ENCODE results near the gene FMO2.
A peak's percentile ranks its signal among the peaks of the same experiment; 100 is the strongest.

Gene FMO2

DNA sequence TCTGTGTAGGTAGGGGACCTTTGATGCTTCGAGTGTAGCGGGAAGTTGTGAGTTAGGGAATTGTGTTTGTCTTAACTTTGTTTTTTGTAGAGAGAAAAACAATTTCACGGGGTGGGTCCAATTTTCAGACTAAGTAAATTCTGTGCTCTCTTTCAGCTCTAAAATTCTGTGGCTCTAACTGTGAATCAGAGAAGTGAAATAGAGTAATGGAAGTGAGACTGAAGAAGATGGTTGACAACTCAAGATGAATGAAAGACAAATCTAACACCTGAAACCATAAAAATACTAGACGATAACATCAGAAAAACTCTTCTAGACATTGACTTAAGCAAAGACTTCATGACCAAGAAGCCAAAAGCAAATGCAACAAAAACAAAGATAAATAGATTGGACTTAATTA, 58.8 kb downstream of the FMO2 start:
- H2AFZ ChIP-seq (ENCODE audit: low read depth, low read length), result no peak overlapping the region
- H3K9me3 ChIP-seq (ENCODE audit: low read length), result no peaks in the 10 kb centered on the region
- H3K27me3 ChIP-seq (ENCODE audit: insufficient read depth, low read length), result peaks cover 4% of the 10 kb centered on the region
- H3K4me1 ChIP-seq (ENCODE audit: insufficient read depth, low read length), result no peaks in the 10 kb centered on the region
- no peaks in the 10 kb centered on the region for H3K36me3 ChIP-seq (ENCODE audit: insufficient read depth, low read length)
- no peak overlapping the region for H3K4me3 ChIP-seq (ENCODE audit: low read length)

DNA sequence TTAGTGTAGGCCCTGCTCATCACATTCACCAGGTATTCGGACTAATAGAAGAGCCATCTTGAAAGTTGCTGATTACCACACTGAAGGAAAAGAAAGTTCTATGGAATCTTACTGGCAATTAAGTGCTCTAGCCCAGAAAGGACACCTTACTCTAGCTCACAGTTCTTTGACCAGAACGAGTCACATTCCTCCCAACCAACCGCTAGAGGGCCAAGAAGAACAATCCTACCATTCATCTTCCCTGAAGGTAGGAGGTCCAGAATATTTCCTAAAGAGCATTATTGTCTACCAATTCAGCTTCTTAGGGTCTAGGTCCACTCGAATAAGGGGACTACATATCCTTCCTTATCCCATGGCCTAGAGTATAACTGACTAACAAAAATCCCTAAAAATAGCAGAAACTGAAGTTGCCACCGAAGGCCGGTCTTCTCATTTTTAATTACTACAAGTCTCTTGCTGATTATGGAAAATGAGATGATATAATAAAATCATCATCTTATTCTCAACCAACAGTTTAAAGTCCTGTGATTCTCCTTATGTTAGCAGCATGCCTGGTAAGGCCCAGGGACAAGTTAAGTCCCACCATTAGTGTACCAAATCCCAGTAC, 60.5 kb downstream of the FMO2 start:
- no peak overlapping the region for H2AFZ ChIP-seq (ENCODE audit: low read depth, low read length)
- H3K36me3 ChIP-seq (ENCODE audit: insufficient read depth, low read length), result no peaks in the 10 kb centered on the region
- no peak overlapping the region for H3K4me3 ChIP-seq (ENCODE audit: low read length)
- no peaks in the 10 kb centered on the region for H3K9me3 ChIP-seq (ENCODE audit: low read length)
- peaks cover 13% of the 10 kb centered on the region for H3K27me3 ChIP-seq (ENCODE audit: insufficient read depth, low read length)
- no peaks in the 10 kb centered on the region for H3K4me1 ChIP-seq (ENCODE audit: insufficient read depth, low read length)

DNA sequence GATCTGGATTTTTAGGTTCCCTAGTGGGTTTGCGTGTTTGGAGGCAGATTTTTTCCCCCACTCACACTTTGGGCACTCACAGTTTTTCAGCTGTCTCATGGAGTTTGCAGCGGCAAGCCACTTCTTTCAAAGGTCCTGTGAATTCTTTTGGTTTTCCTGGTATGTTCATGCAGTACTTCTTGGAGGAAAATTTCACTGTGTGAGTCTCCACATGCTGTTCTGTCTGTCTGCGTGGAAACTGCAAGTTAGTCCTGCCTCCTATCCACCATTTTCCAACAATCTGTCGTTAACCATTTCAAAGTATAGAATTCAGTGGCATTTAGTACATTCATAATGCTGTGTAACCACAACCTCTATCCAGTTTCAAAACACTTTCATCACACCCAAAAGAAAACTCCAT, 62.4 kb downstream of the FMO2 start:
- Histone ChIP-seq H3K36me3 (ENCODE audit: insufficient read depth, low read length) (no peaks in the 10 kb centered on the region), H3K4me3 (ENCODE audit: low read length) (no peak overlapping the region), H3K9me3 (ENCODE audit: low read length) (no peaks in the 10 kb centered on the region), H3K4me1 (ENCODE audit: insufficient read depth, low read length) (peaks cover 6% of the 10 kb centered on the region), H3K27me3 (ENCODE audit: insufficient read depth, low read length) (peaks cover 16% of the 10 kb centered on the region), H2AFZ (ENCODE audit: low read depth, low read length) (no peak overlapping the region)

DNA sequence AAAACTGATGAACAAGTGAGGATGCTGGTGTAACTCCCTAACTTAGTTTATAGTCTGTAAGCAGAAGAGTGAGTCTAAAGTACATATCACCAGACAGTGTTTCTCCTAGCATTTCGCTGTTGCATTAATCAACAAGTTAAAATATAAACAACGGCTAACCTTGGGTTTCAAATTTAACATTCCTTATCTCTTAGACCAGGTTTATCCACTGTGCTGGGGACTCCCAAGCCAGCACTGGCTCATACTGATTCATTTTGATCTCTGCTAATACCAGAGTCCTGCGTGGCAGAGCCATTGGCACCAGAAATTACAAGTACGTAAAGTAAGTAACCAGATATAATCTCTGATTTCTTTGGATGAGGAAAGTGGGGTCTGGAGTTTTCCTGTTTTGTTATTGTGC, 63.2 kb downstream of the FMO2 start, which contains the start of gene FMO1:
Gene FMO1 (plus strand): TSS at position 193 of the 400 bp plus-strand sequence. CDS start 9,594 bp downstream, outside the sequence.
- Histone ChIP-seq H3K4me3 (ENCODE audit: low read length) (no peak within 1 kb of the TSS), H3K9me3 (ENCODE audit: low read length) (no peaks in the 10 kb centered on the region)

DNA sequence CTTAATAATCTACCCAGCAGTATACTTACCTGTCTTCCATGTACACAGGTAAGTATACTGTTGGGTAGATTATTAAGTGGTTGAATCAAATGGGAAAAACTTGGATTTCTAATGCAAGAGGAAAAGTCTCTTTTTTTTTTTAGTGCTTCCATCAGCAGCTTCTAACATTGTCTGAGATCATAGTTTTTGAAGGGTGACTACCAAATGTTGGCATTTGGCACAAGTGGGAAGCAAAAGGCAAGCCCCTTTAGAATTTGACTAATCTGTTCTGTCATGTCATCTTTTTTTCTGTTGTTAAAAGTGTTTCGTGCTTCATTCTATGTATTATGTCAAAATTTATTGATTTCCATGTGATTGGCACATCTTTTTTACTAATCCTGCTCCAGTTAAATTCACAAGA, 63.7 kb downstream of the FMO2 start:
- Histone ChIP-seq H2AFZ (ENCODE audit: low read depth, low read length) (no peak overlapping the region), H3K4me1 (ENCODE audit: insufficient read depth, low read length) (peaks cover 6% of the 10 kb centered on the region), H3K36me3 (ENCODE audit: insufficient read depth, low read length) (no peaks in the 10 kb centered on the region), H3K4me3 (ENCODE audit: low read length) (no peak overlapping the region), H3K27me3 (ENCODE audit: insufficient read depth, low read length) (peaks cover 16% of the 10 kb centered on the region), H3K9me3 (ENCODE audit: low read length) (no peaks in the 10 kb centered on the region)

More for the DNA sequence above, 63.2 kb downstream of the FMO2 start, which contains the start of gene FMO1:
- Histone ChIP-seq H3K27me3 (ENCODE audit: insufficient read depth, low read length) (peaks cover 16% of the 10 kb centered on the region), H3K4me1 (ENCODE audit: insufficient read depth, low read length) (peaks cover 6% of the 10 kb centered on the region), H2AFZ (ENCODE audit: low read depth, low read length) (no peak within 1 kb of the TSS), H3K36me3 (ENCODE audit: insufficient read depth, low read length) (no peaks in the 10 kb centered on the region)

DNA sequence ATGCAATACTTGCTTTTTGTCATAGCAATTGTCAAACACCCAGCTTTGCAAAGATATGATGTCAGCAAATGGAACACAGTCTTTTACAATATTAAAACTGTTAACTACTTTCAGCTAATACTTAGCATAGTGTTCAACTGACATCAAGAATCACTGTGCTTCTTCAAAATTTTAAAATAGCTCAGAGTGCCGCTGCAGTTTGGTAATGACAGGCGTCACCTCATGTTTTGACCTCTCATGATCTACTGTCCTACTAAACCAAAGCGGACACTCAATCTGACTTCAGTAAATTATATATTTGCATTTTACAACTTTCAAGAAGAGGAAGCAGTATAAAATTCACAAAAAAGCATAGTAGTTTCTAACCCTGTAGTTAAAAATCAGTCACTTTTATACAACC, 65.2 kb downstream of the FMO2 start:
- Histone ChIP-seq H3K27me3 (ENCODE audit: insufficient read depth, low read length) (peaks cover 16% of the 10 kb centered on the region), H3K9me3 (ENCODE audit: low read length) (no peaks in the 10 kb centered on the region), H2AFZ (ENCODE audit: low read depth, low read length) (no peak overlapping the region), H3K36me3 (ENCODE audit: insufficient read depth, low read length) (no peaks in the 10 kb centered on the region), H3K4me3 (ENCODE audit: low read length) (no peak overlapping the region), H3K4me1 (ENCODE audit: insufficient read depth, low read length) (peaks cover 6% of the 10 kb centered on the region)

DNA sequence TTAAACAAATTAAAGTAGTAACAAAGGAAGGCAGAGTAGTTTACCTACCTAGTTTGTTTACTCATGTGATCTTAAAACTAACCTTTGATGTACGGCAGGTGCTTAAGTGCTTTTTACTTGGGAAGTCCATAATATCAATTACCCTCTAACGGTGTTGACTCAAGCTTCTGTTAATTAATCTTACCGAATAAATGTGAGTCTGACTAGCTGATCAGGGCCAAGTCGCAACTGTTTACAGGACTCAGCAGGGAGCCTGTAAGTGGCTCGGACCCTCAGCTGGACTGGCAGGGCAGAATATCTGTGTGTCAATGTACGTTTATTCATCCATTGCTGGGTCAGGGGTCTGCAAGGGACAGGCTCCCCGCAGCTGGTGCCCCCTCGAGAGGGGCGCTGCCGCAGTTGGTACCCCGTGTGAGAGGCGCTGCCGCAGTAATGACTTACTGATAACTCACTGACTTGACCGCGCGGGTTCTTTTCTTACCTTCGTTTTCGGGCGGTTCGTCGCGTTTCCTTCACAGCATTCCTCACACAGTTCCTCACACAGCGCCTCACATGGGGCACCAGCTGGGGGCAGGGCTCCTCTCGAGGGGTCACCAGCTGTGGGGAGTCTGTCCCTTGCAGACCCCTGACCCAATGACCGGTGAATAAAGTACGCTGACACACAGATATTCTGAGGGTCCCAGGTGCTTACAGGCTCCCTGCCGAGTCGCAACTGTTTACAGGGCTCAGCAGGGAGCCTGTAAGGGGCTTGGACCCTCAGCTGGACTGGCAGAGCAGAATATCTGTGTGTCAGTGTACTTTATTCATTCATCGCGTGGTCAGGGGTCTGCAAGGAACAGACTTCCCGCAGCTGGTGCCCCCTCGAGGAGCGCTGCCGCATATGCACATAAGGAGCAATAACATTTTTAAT, 66.2 kb downstream of the FMO2 start:
- Histone ChIP-seq H2AFZ (ENCODE audit: low read depth, low read length) (no peak overlapping the region), H3K4me3 (ENCODE audit: low read length) (peak overlapping the region; percentile 5), H3K27me3 (ENCODE audit: insufficient read depth, low read length) (peaks cover 16% of the 10 kb centered on the region), H3K9me3 (ENCODE audit: low read length) (no peaks in the 10 kb centered on the region), H3K36me3 (ENCODE audit: insufficient read depth, low read length) (no peaks in the 10 kb centered on the region), H3K4me1 (ENCODE audit: insufficient read depth, low read length) (peaks cover 6% of the 10 kb centered on the region)

DNA sequence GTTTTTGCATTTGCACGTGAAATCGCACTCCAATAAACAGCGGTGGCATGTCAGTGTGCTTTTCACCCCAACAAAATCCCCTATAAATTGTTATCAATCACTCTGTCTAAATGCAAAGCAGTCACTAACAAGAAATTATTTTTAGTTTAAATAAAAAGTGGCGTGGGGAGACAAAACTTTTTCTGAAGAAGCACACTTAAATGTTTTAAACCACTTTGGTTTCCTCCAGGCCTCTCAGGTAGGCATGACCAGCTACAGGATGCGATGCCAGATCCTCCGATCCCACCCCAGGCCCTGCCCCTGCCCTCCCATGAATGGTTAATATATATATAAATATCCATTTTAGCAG, 66.8 kb downstream of the FMO2 start:
- H2AFZ ChIP-seq (ENCODE audit: low read depth, low read length), result no peak overlapping the region
- H3K27me3 ChIP-seq (ENCODE audit: insufficient read depth, low read length), result peaks cover 16% of the 10 kb centered on the region
- no peaks in the 10 kb centered on the region for H3K36me3 ChIP-seq (ENCODE audit: insufficient read depth, low read length)
- H3K9me3 ChIP-seq (ENCODE audit: low read length), result no peaks in the 10 kb centered on the region
- peaks cover 6% of the 10 kb centered on the region for H3K4me1 ChIP-seq (ENCODE audit: insufficient read depth, low read length)
- no peak overlapping the region for H3K4me3 ChIP-seq (ENCODE audit: low read length)

DNA sequence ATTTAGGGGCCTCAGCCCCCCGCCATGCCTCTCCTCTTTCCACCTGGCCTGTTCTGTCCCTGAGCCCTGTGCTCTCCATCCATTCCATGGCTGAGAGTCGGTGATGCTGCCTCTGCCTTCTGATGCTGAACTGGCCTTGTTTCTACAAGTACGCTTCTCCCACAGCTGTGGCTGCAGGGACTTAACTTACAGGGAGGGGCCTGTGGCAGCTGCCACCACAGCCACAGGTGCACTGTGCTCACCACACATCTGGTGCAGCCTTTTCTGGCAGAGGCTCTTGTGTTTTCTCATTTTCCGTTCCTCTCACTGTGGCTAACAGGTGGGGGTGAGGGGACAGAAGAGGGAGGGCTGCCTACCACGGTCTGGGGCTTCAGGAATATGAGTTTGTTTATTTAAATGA, 67.4 kb downstream of the FMO2 start:
- Histone ChIP-seq H3K4me1 (ENCODE audit: insufficient read depth, low read length) (peaks cover 6% of the 10 kb centered on the region), H3K27me3 (ENCODE audit: insufficient read depth, low read length) (peaks cover 16% of the 10 kb centered on the region), H3K9me3 (ENCODE audit: low read length) (no peaks in the 10 kb centered on the region), H3K36me3 (ENCODE audit: insufficient read depth, low read length) (no peaks in the 10 kb centered on the region), H2AFZ (ENCODE audit: low read depth, low read length) (no peak overlapping the region), H3K4me3 (ENCODE audit: low read length) (no peak overlapping the region)

DNA sequence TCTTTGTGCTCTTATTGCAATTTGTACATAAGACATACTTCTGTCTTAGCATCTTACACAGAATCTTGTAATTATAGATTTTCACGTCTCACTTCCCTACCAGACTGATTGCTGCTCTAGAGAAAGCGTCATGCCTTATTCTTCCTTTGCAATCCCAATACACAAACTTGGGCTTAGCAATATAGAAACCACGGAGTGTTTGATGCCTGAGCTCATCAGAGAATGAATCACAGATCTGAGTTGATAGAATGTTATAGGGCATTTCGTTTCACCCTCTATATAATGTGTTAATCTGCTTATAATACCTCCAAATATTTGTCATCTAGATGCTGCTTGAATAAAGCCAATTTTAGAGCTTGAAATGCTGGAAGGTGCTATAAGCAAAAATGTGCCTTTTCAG, 69.8 kb downstream of the FMO2 start:
- Histone ChIP-seq H3K4me3 (ENCODE audit: low read length) (no peak overlapping the region), H3K27me3 (ENCODE audit: insufficient read depth, low read length) (peaks cover 9% of the 10 kb centered on the region), H3K4me1 (ENCODE audit: insufficient read depth, low read length) (peaks cover 20% of the 10 kb centered on the region), H2AFZ (ENCODE audit: low read depth, low read length) (no peak overlapping the region), H3K9me3 (ENCODE audit: low read length) (no peaks in the 10 kb centered on the region), H3K36me3 (ENCODE audit: insufficient read depth, low read length) (no peaks in the 10 kb centered on the region)

DNA sequence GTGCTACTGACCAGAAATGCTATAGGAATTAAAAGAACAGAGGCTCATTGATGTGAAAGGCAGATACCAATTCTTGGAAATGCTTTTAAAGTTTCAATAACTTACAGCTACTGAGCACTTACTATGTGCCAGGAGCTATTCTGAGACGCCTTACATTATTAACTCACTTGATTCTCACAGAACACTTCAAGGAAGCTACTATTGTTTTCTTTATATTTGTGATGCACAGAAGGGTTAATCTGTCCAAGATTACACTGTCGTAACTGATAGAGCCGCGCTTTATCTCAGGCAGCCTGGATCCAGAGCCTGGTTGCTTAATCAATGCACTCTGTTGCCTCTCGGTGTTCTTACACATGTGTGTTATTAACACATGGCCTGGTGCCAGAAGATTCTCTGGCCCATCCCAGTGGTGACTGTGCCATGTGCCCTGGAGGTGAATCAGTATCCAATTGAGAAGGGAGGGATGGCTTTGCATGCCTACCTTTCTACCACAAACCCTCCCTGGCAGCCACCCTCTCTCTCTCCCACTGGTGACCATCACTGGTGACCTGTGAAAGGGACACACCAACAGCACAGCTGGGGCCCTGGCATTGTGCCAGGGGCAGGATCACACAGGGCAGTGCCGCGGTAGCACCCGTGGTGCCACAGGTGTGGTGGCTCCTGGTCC, 72.0 kb downstream of the FMO2 start:
- H3K27me3 ChIP-seq (ENCODE audit: insufficient read depth, low read length), result no peaks in the 10 kb centered on the region

DNA sequence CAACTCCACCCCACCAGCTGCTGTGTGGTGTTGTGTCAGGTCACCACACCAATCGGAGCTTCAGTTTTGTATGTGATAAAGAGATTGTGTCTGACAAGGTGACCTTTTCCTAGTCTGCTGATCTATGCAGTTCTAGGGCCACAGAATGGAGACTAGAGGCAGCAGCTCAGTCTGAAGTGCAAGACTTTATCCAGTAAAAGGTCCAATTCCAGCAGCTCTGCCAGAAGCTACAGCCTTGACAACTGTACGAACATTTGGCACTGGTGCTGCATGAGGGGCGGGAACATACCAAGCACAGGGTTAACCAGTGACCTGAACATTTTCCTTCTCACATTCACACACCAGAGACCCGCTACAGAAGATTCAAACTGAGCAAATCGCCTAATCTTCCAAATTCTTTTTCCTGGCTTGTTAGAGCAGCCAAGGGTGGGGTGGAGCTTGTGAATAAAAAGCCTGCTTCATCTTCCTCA, 72.5 kb downstream of the FMO2 start:
- H3K4me3 ChIP-seq (ENCODE audit: low read length), result no peak overlapping the region
- no peaks in the 10 kb centered on the region for H3K27me3 ChIP-seq (ENCODE audit: insufficient read depth, low read length)
- H3K4me1 ChIP-seq (ENCODE audit: insufficient read depth, low read length), result peaks cover 14% of the 10 kb centered on the region
- H2AFZ ChIP-seq (ENCODE audit: low read depth, low read length), result no peak overlapping the region
- no peaks in the 10 kb centered on the region for H3K36me3 ChIP-seq (ENCODE audit: insufficient read depth, low read length)
- no peaks in the 10 kb centered on the region for H3K9me3 ChIP-seq (ENCODE audit: low read length)

More for the DNA sequence above, 72.0 kb downstream of the FMO2 start:
- Histone ChIP-seq H3K9me3 (ENCODE audit: low read length) (no peaks in the 10 kb centered on the region), H3K36me3 (ENCODE audit: insufficient read depth, low read length) (no peaks in the 10 kb centered on the region), H3K4me1 (ENCODE audit: insufficient read depth, low read length) (peaks cover 14% of the 10 kb centered on the region), H3K4me3 (ENCODE audit: low read length) (no peak overlapping the region), H2AFZ (ENCODE audit: low read depth, low read length) (no peak overlapping the region)

DNA sequence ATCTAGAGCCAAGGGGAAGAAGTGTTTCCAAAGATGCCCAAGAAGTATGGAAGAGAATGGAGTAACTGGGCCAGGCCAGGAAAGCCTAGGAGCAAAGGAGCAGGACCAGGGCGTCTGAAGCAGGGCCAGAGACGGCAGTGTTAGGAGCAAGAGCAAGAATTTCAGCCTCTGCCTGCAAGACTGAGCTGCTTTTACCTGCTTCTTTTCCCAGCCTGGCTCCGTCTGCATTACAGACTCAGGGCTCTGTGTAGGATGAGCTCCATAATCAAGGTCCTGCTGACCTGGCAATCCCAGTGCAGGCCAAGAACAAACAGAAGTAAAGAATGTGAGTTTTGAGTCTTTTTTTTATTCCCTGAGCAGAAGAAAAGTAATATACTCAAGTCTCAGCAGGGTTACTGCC, 73.3 kb downstream of the FMO2 start:
- peaks cover 14% of the 10 kb centered on the region for H3K4me1 ChIP-seq (ENCODE audit: insufficient read depth, low read length)

More for the DNA sequence above, 73.3 kb downstream of the FMO2 start:
- Histone ChIP-seq H3K9me3 (ENCODE audit: low read length) (no peaks in the 10 kb centered on the region), H3K4me3 (ENCODE audit: low read length) (no peak overlapping the region), H3K27me3 (ENCODE audit: insufficient read depth, low read length) (no peaks in the 10 kb centered on the region), H3K36me3 (ENCODE audit: insufficient read depth, low read length) (no peaks in the 10 kb centered on the region), H2AFZ (ENCODE audit: low read depth, low read length) (no peak overlapping the region)
